ENCODE results near the gene ARL15. TPM values are rescaled to one million over a fixed set of nuclear protein-coding genes. Genes with fewer than 3 reads are reported as not detected.

ARL15 gene
- total and polyA plus RNA-seq, 2 experiments from 2014 or later, result 7.8 to 9.9 TPM

DNA sequence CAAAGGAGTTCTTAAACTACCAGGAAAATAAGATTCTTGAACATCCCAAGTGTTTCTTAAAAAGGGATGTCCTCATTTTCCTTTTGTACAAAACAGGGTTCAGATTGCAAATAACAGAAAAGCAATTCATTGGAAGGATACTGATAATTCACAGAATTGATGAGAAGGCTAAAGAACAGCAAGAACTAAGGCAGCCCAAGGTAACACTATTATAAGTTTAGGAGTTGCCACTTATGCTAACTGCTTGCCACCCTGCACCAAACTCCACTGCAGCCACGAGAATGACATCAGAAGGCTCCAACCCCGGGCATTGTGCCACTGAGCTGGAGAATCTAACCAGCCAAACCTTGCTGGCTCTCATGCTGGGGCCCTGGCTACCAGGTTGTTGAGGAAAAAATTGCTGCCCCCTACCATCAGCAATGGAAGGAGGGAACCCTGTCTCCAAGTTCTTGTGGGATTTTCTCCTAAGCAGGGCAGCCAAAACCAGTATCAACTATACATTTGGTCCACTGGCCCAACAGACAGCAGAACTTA, 123.4 kb downstream of the ARL15 start:
- in situ Hi-C loops (cut with MboI), result no loop called here
- no peaks in the 10 kb centered on the region for H4K20me1 ChIP-seq (ENCODE audit: insufficient read depth)
- no peaks in the 10 kb centered on the region; the same call in 1 of the 2 replicates for H3K79me2 ChIP-seq (ENCODE audit: insufficient read depth)
- no peak overlapping the region for H3K9ac ChIP-seq
- TF ChIP-seq EZH2phosphoT487 (IDR thresholded peaks at IDR 0.05; ENCODE audit: insufficient read depth, low read depth) (no peak), EZH2 (IDR thresholded peaks at IDR 0.05; ENCODE audit: insufficient read depth, poor library complexity, severe bottlenecking) (no peak)
- H3K4me2 ChIP-seq (ENCODE audit: unreplicated experiment), result no peak overlapping the region
- H3K27me3 ChIP-seq (replicated peaks; ENCODE audit: insufficient read depth), result no peaks in the 10 kb centered on the region
- no peaks in the 10 kb centered on the region for H3K9me3 ChIP-seq (ENCODE audit: low read depth)
- H3K9me2 ChIP-seq (ENCODE audit: insufficient read depth), result no peaks in the 10 kb centered on the region
- no peaks in the 10 kb centered on the region for H3F3A ChIP-seq (ENCODE audit: insufficient read depth)
- peak; percentile 5 for DNase-seq
- H3K4me1 ChIP-seq (ENCODE audit: insufficient read depth), result no peaks in the 10 kb centered on the region
- no peak overlapping the region for H3K4me3 ChIP-seq
- H3K36me3 ChIP-seq (ENCODE audit: low read depth), result no peaks in the 10 kb centered on the region
- no peak overlapping the region for H2AFZ ChIP-seq
- 79 to 80% methylated on average over 2 of the region's 2 CpGs for WGBS, 2 experiments (ENCODE audit: low coverage in 1 of 2, low lambda C conversion rate in 2 of 2, missing lambda C conversion rate in 2 of 2)
- H3K27ac ChIP-seq, result no peak overlapping the region

GRCh38 chr5:54186108-54186507, 124.3 kb downstream of the ARL15 start:
- H3K9me3 ChIP-seq (ENCODE audit: low read depth), result no peaks in the 10 kb centered on the region
- peaks cover 3% of the 10 kb centered on the region; the same call in 1 of the 2 replicates for H3K4me1 ChIP-seq (ENCODE audit: insufficient read depth)
- H3K4me3 ChIP-seq, result no peak overlapping the region
- H3K27ac ChIP-seq, result no peak overlapping the region
- TF ChIP-seq EZH2 (IDR thresholded peaks at IDR 0.05; ENCODE audit: insufficient read depth, poor library complexity, severe bottlenecking), result no peak
- TF ChIP-seq EZH2phosphoT487 (IDR thresholded peaks at IDR 0.05; ENCODE audit: insufficient read depth, low read depth), result no peak
- in situ Hi-C loops (cut with MboI), result no loop called here
- no peak overlapping the region for H3K9ac ChIP-seq
- H3F3A ChIP-seq (ENCODE audit: insufficient read depth), result no peaks in the 10 kb centered on the region
- no peak for DNase-seq
- H3K36me3 ChIP-seq (ENCODE audit: low read depth), result no peaks in the 10 kb centered on the region
- no peak overlapping the region for H3K4me2 ChIP-seq (ENCODE audit: unreplicated experiment)
- H4K20me1 ChIP-seq (ENCODE audit: insufficient read depth), result no peaks in the 10 kb centered on the region
- no peaks in the 10 kb centered on the region for H3K27me3 ChIP-seq (replicated peaks; ENCODE audit: insufficient read depth)
- WGBS, 2 experiments (ENCODE audit: low coverage in 1 of 2, low lambda C conversion rate in 2 of 2, missing lambda C conversion rate in 2 of 2), result 89 to 90% methylated on average over 8 of the region's 8 CpGs
- H3K79me2 ChIP-seq (ENCODE audit: insufficient read depth), result no peaks in the 10 kb centered on the region; the same call in 1 of the 2 replicates
- H2AFZ ChIP-seq, result no peak overlapping the region
- no peaks in the 10 kb centered on the region for H3K9me2 ChIP-seq (ENCODE audit: insufficient read depth)

GRCh38 chr5:54184806-54185205, 125.6 kb downstream of the ARL15 start:
- H4K20me1 ChIP-seq (ENCODE audit: insufficient read depth), result no peaks in the 10 kb centered on the region
- in situ Hi-C loops (cut with MboI), result no loop called here

DNA sequence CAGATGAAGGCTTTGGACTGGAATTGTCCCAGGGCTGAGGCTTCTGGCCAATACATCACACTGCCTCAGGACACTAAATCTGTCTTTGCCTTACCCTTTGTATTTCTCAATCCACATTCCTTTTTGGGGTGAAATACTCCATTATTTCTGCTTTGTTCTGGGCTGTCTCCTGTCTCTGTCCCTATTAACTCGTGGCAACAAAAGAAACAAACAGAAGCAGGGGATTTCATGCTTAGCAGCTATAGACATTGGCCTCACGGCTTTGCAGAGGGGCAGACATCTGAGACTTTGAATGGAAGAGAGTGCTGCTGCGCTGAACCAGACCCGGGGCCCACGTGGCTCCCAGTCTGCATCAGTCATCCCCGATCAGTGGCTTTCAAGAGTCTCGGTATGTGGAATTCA, 129.7 kb downstream of the ARL15 start:
- in situ Hi-C loops (cut with MboI), result no loop called here
- Histone ChIP-seq H3K27ac (peak overlapping the region; percentile 39), H4K20me1 (ENCODE audit: insufficient read depth) (no peaks in the 10 kb centered on the region), H3K4me2 (ENCODE audit: unreplicated experiment) (no peak overlapping the region), H3F3A (ENCODE audit: insufficient read depth) (no peaks in the 10 kb centered on the region), H3K9ac (peak overlapping the region; percentile 2), H2AFZ (0 out of 2 replicates have a peak overlapping the region, but pooled peaks have one; percentile 37), H3K9me2 (ENCODE audit: insufficient read depth) (no peaks in the 10 kb centered on the region), H3K4me3 (no peak overlapping the region), H3K36me3 (ENCODE audit: low read depth) (no peaks in the 10 kb centered on the region), H3K27me3 (replicated peaks; ENCODE audit: insufficient read depth) (no peaks in the 10 kb centered on the region), H3K4me1 (ENCODE audit: insufficient read depth) (peaks cover 12% of the 10 kb centered on the region; the same call in 1 of the 2 replicates), H3K79me2 (ENCODE audit: insufficient read depth) (no peaks in the 10 kb centered on the region), H3K9me3 (ENCODE audit: low read depth) (no peaks in the 10 kb centered on the region)
- WGBS, 2 experiments (ENCODE audit: low coverage in 1 of 2, low lambda C conversion rate in 2 of 2, missing lambda C conversion rate in 2 of 2), result 49 to 53% methylated on average over 7 of the region's 7 CpGs
- DNase-seq, result peak; percentile 54
- TF ChIP-seq EZH2 (IDR thresholded peaks at IDR 0.05; ENCODE audit: insufficient read depth, poor library complexity, severe bottlenecking), result no peak
- TF ChIP-seq EZH2phosphoT487 (IDR thresholded peaks at IDR 0.05; ENCODE audit: insufficient read depth, low read depth), result no peak

More at GRCh38 chr5:54184806-54185205, 125.6 kb downstream of the ARL15 start:
- H3K36me3 ChIP-seq (ENCODE audit: low read depth), result no peaks in the 10 kb centered on the region
- no peak for DNase-seq
- H3K79me2 ChIP-seq (ENCODE audit: insufficient read depth), result no peaks in the 10 kb centered on the region
- no peak overlapping the region for H2AFZ ChIP-seq
- no peak overlapping the region for H3K4me2 ChIP-seq (ENCODE audit: unreplicated experiment)
- TF ChIP-seq EZH2phosphoT487 (IDR thresholded peaks at IDR 0.05; ENCODE audit: insufficient read depth, low read depth), result no peak
- no peak overlapping the region for H3K9ac ChIP-seq
- no peaks in the 10 kb centered on the region for H3K27me3 ChIP-seq (replicated peaks; ENCODE audit: insufficient read depth)
- no peaks in the 10 kb centered on the region for H3K9me3 ChIP-seq (ENCODE audit: low read depth)
- H3K9me2 ChIP-seq (ENCODE audit: insufficient read depth), result no peaks in the 10 kb centered on the region
- no peaks in the 10 kb centered on the region for H3F3A ChIP-seq (ENCODE audit: insufficient read depth)
- H3K4me3 ChIP-seq, result no peak overlapping the region
- H3K27ac ChIP-seq, result no peak overlapping the region
- peaks cover 12% of the 10 kb centered on the region; the same call in 1 of the 2 replicates for H3K4me1 ChIP-seq (ENCODE audit: insufficient read depth)
- WGBS, 2 experiments (ENCODE audit: low coverage in 1 of 2, low lambda C conversion rate in 2 of 2, missing lambda C conversion rate in 2 of 2), result 80 to 82% methylated on average over 2 of the region's 2 CpGs
